HG03521 (cell line): ENCODE data around the gene LZTR1.
"Not testable (repeated sequence)": the region's sequence is repeated elsewhere in the genome, so short reads cannot be mapped to it uniquely, and the experiment has no call there.

Source experiments
- ATAC-seq: cut with Tn5 transposase; IDR thresholded peaks from one replicate; pipeline ENCODE4 v1.9.1; 2021; ENCODE audit warnings: mild to moderate bottlenecking, moderate library complexity; ENCODE audit not compliant: unreplicated experiment

The LZTR1 gene

DNA sequence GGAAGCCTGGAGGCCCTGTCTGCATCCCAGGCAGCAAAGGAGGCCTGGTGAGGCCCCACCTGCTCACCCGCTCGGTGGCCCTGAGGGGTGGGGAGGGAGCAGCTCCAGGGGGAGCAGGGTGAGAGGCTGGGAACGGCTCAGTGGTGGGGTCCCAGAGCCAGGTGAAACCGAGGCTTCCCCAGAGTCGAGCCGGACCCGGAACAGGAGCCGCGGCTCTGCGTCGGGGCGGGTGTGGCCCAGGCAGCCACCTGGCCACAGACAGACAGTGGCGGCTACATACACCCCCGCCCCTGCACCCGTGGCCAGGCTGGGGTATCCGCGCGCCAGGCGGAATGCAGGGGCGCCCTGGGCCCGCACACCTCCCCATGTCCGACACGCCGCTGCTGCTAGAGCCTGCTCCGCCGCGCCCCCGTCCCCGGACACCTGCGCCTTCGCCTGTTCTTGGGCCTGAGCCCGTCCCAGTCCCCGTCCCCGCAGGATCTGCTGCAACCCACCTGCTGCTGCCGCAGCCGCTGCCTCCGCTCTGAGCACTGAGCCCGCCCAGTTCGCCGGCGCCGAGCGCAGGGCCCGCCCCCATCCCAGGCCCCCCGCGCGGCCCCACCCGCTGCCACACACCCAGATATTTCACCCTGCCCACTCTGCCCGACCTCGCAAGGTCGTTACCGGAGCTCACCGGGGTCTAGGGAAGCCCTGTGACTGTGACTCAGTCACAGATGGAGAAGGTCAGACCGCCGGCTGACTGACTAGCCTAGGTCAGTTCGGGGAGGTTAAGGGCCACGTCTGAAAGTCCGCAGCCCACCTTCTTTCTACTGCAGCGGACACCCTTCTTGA, 50.2 kb downstream of the LZTR1 start, which contains the start of gene SLC7A4:
Gene SLC7A4, minus strand, starts transcription at position 525 of the 831 bp plus-strand sequence. CDS start 749 bp downstream, outside the sequence.
- no peak for ATAC-seq

DNA sequence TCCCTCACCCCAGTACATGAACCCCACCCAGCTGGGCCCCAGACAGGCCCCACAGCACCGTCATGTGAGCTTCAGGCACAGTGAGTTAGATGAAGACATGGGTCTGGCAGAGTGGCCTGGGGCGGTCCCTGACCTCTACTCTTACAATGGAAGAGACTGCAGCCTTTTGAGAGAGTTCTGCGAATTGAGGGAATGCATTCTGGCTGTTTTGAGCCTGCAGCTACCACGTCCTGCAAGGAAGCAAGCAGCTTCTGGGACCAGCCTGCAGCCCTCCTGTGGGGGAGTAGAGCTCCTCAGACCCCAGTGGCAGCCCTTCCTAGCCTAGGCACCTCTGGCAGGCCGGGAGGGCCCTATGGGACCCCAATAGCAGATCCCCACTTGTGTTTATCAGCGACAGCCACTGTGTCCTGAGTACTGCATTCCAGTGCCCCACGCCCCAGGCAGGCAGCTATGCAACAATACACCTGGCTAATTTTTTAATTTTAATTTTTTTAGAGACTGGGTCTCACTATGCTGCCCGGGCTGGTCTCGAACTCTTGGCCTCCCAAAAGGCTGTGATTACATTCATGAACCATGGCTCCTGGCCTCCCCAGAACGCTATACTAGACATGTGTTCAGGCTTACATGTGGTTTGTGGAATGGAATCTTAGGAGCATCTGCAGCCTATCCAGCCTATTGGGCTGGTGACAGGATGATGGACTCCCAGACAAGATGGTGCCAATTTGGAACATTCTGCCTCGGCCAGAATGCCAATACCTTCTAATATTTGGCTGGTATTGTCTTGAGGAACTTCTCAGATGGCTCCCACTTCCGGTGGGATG, 51.0 kb downstream of the LZTR1 start:
- ATAC-seq: no peak

DNA sequence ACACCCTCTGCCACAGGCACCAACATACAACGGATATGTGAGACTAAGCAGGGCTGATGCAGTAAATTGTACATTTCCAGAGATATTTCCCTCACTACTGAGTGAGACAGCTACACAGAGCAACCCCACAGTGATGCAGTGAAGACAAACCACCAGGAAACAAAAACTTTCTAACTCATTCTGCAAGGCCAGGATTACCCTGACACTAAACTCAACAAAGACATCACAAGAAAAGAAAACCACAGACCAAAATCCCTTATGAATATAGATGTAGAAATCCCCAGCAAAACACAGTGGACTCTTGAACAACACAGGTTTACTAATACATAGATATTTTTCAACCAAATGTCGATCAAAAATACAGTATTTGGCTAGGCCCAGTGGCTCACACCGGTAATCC, 51.8 kb downstream of the LZTR1 start:
- no peak for ATAC-seq

DNA sequence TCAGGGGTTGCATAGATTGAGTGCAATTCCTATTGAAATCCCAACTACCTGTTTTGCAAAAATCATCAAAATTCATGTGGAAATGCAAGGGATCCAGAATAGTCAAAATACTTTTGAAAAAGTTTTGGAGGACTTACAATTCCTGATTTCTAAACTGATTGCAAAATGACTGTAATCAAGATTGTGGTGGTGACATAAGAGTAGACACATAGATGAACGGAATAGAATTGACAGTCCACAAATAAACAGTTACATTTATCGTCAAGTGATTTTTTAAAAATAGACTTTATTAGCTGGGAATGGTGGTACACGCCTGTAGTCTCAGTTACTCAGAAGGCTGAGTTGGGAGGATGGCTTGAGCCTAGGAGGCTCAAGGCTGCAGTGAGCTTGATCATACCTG, 52.9 kb downstream of the LZTR1 start:
- ATAC-seq: no peak

DNA sequence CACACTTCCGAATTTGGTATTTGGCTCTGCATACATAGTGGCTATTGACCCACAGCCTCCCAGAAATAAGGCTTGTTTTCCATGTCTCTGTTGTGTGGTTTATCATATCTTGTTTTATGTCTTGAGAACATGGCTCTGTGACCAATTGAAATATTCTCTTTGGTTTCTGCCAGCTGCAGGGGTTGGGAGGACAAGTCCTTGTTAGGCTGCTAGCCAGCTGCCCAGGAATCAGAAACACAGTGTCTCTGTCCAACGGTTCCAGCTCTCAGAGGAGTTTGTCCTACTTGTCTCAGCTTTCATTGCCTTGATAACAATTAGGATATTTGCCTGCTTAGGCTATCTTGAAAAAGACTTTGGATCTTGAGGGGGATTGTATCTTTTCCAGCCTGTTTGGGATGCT, 56.3 kb downstream of the LZTR1 start:
- ATAC-seq: no peak

DNA sequence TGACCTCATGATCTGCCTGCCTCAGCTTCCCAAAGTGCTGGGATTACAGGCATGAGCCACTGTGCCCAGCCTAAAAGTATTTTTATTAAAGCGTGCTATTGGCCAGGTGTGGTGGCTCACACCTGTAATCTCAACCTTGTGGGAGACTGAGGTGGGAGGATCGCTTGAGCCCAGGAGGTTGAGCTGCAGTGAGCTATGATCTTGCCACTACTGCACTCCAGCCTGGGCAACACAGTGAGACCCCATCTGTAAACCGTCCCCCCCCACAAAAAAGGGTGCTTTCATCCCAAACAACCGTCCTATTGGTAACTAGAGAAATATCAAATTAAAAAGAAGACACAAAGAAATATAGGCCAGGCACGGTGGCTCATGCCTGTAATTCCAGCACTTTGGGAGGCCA, 57.1 kb downstream of the LZTR1 start:
- not testable (repeated sequence) for ATAC-seq

DNA sequence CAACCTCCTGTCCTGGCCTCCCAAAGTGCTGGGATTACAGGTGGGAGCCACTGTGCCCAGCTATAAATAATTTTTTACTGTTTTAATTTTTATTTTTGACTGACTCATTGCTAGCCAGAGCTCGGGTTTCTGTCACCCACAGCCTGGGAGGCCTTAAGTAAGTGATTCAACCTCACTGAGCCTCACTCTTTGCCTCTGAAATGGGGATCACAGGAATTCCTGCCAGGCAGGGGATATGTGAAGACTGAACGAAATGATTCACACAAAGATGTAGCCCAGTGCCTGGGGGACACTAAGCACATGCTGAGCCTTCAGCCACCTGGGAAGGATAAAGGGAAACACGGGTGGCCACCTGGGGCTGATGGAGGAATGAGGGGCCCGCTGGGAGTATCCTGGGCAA, 59.8 kb downstream of the LZTR1 start:
- ATAC-seq: no peak

DNA sequence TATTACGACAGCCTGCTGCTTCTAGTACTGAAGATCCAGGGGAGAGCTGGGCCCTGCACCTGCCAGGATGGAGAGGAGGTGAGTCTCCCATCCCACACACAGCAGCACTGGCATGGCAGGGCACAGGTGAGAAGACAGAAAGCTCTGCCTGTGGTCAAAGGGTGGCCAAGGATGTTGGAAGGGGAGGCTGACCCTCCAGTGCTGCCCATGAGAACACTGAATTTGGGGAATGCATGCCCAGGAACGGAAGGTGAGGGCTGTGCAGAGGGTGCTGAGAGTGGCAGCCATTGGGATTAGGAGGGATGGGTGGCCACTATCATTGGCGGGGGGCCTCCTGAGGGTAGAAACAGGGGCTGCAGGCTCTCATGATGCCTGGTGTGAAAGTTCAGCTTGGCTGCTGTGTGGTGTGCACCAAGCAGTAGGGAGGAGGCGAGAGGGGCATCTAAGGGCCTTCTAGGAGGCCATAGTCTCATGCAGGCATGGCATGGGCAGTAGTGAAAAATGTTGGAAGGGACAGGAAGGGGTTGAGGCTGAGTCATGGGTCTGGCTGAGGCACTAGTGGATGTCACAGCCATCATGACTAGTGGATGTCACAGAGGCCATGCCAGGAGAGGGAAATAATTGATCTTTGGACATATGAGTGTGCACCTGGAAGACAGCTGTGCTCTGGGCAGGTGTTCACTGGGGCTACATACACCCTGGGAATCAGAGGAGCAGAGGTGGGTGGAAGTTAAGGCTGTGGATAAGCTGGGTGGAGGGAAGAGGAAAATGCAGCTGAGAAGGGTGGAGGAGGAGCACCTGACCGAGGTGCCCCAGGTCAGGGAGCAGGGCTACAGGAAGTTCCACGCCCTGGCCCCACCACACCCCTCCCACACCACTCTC, 61.1 kb downstream of the LZTR1 start:
- ATAC-seq: no peak

DNA sequence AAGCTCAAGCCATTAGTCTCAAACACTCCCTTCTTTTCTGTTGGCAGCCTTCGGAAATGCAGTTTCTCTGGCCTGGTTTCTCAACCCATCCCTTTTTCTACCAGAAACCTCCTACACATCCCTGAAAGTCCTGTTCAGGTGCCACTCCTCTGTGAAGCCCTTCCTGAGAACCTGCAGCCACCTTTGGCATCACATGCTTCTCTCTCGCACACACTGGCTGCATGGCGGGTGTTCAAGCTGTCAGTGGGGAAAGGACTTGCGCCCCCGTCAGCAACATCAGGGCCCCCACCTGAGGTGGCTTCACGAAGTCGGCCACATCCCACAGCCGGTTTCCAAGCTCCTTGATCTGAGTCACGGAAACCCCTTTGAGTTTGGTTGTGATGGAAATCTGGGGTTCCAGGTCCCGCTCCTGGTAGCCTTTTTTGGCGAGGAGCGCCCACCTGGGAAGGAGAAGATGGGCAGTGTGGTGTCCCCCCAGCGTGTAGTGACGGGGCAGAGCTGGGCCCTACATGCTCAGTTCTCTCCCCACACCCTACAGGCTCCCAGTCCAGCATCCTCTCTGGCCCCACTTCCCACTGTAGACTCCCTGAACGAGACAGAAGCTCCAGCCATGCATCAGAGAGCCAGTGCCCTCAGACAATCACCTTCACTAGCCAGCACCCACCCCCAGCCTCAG, 61.9 kb downstream of the LZTR1 start:
- no peak for ATAC-seq

DNA sequence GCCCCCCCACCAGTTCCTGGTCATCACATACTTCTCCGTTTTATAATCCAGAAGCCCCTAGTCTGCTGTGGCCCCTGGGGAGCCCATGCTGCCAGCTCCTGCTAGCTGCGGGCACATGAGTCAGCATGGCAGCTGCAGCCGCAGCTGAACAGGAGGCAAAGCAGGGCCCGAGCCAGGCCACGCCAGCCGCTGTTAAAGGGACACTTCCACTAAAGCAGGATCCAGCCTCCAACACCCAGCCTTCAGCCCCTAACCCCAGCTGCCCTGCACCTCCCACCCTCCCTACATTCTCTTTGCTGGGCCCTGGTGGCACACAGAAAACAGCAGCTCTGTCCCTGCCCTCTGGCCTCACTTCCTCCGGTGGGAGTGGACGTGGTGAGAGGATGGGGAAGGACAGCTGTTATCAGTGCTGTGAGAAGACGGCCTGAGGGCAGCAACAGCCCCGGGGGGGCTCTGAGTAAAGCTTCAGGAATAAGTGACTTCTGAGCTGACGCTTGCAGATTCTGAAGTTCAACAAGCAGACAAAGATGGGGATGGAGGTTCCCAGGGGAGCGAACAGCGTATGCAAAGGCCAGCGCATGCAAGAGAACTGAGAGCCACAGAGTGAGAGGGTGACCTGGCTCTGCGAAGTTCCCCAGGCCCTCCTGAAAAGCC, 63.0 kb downstream of the LZTR1 start:
- no peak for ATAC-seq

DNA sequence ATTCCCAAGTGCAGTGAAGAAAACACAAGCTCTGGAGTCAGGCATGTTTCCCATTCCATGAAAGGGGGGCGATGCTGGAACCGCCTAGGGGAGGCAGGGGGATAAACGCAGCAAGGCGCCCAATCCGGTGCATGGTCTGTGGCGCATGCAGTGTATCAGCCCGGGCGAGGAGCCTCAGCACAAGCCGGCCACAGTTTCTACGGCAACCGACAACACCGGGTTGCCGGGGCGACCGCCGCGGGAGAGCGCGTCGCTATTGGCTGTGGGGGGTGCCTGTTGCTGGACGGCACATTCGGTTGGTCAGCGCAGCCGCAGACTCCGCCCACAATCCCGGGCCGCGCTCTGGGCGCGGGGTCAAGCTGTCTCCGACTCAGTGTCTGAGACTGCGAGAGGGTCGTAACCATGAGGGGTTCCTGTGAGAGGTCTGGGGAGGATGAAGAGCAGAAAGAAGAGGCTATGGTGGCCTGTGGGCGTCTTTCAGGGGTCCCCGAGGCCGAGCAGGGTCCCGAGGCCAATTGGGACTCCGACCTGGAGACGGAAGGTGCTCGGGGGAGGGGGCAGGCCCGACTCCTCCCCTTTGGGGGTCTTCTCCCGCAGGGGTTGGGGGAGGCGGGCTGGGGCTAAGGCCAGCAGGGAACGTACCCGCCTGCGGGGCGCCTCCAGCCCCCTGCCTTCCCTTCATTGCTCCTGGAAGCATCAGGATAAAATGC, 63.6 kb downstream of the LZTR1 start, which contains the start of gene LRRC74B:
Gene LRRC74B, plus strand, starts transcription at position 362 of the 710 bp plus-strand sequence. Its CDS starts 41 bp downstream, at position 403.
- peak; percentile 89 for ATAC-seq

DNA sequence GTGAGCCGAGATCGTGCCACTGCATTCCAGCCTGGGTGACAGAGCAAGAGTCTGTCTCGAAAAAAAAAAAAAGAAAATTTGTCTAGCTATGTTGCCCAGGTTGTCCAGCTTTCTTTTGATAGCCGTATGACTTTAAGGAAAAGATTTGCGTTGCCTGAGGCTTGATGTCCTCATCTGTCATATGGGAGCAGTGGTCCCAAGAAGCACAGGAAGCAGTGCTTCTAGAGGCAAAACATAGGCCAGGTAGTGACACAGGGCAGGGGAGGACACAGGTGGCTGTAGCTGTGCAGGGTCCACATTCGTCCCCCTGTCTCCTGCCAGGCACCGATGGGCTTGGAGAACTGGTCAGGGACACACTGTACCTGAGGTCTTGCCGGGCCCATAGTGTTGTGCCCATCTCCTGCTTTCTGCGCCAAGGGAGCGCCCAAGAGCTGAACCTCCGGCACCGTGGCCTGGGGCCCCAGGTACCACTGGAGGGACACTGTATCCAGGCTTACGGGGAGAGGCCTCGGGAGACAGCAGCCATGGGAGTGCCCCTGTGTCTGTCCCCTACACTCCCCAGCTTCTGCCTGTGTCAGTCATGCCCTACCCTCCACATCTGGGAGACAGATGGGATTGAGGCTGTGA, 65.1 kb downstream of the LZTR1 start:
- ATAC-seq: no peak

DNA sequence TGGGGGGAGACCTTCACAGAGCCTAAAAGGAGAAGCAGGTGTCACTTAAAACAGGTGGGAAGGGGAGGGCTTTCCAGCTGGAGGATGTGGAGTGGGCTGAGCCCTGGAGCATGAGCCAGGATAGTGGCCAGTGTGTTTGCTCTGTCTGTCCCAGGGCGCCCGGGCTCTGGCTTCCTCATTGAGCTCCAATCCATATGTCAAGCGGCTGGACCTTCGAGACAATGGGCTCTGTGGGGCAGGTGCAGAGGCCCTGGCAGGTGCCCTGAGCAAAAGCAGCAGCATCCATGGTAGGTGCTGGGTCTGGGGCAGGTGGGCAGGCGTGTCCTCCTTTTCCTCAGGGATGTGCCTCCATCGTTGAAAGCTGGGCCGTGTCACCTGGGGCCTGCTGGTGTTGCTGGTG, 65.6 kb downstream of the LZTR1 start:
- ATAC-seq: no peak

DNA sequence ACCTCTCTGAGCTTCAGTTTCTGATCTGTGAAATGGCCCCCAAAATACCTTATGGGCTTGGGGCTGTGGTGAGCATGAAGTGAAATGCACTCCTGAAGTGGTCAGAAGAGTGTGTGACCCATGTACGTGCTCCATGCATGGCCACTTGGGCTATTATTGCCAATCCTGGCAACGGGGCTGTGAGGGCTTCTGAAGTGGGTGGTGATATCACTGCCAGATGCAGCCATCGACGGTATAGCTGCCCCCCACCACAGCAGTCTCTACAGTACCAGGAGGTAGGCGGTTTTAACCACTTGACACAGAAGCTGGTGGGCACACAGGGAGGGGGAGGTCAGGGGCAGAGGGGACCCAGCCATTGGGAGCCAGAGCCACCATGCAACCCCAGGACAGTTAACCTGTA, 66.4 kb downstream of the LZTR1 start:
- ATAC-seq: not testable (repeated sequence)
